Lung (tissue), 12 donors: ENCODE results near the gene NTRK3. TPM values are rescaled to one million over a fixed set of nuclear protein-coding genes. Genes with fewer than 3 reads are reported as not detected.

ENCODE experiments used
- ATAC-seq: fragments of 200-7000 bp; cut with Tn5 transposase; one replicate; pipeline ENCODE4 v1.9.1; 2020; ENCODE audit warnings: moderate number of reproducible peaks; ENCODE audit not compliant: insufficient read depth, low FRiP score
- DNase-seq, 3 donors: peaks; one replicate each; pipeline ENCODE4 v3.0.0-alpha.2; 2013 to 2017
- H3K27ac ChIP-seq, 2 donors: one replicate each; pipeline ENCODE4 v1.5.1; 2013; ENCODE audit warnings: mild to moderate bottlenecking in 2 of 2, moderate library complexity in 2 of 2, control low read depth in 1 of 2, inconsistent platforms in 1 of 2, low read depth in 1 of 2, low read length in 1 of 2
- H3K27me3 ChIP-seq, 3 donors: one replicate each; pipeline ENCODE4 v1.5.1; 2013; ENCODE audit warnings: low read length in 2 of 3; ENCODE audit not compliant: control insufficient read depth in 3 of 3, insufficient read depth in 3 of 3
- H3K36me3 ChIP-seq, 4 donors: one replicate each; pipeline ENCODE4 v1.5.1; 2013; ENCODE audit warnings: low read length in 4 of 4, mild to moderate bottlenecking in 1 of 4, moderate library complexity in 1 of 4; ENCODE audit not compliant: control insufficient read depth in 4 of 4, insufficient read depth in 4 of 4
- H3K4me1 ChIP-seq, 5 donors: one replicate each; pipeline ENCODE4 v1.5.1; 2013; ENCODE audit warnings: low read length in 5 of 5, mild to moderate bottlenecking in 2 of 5, moderate library complexity in 1 of 5; ENCODE audit not compliant: control insufficient read depth in 5 of 5, insufficient read depth in 5 of 5
- H3K4me3 ChIP-seq: one replicate; pipeline ENCODE4 v1.5.1; 2013; ENCODE audit warnings: mild to moderate bottlenecking, control low read depth, moderate library complexity
- H3K9ac ChIP-seq, 2 donors: one replicate each; pipeline ENCODE4 v1.5.1; 2013; ENCODE audit warnings: low read length in 2 of 2, control low read depth in 1 of 2; ENCODE audit not compliant: insufficient read depth in 1 of 2
- H3K9me3 ChIP-seq, 4 donors: one replicate each; pipeline ENCODE4 v1.5.1; 2013; ENCODE audit warnings: low read length in 3 of 4, mild to moderate bottlenecking in 1 of 4, moderate library complexity in 1 of 4; ENCODE audit not compliant: control insufficient read depth in 4 of 4, insufficient read depth in 3 of 4
- WGBS, 2 donors: extraction: QIAGEN DNeasy Blood & Tissue Kit; methylation state at CpG; one replicate each; pipeline ENCODE4 v1.1.7; 2013; 5-methylcytosine and 5-hydroxymethylcytosine counted together
- polyA plus RNA-seq, 2 donors: library from polyadenylated mRNA; stranded (reverse); fragments of 200-250 nt; gene quantifications; one replicate each; pipeline ENCODE4 v1.2.1, GENCODE V29; 2013
- total RNA-seq, 2 donors: library from RNA; depleted of rRNA in 1 of 2; stranded (reverse); fragments of >200 nt in 1 of 2; gene quantifications; one replicate each; pipeline ENCODE4 v1.2.1, GENCODE V29; 2014 to 2021
- TF ChIP-seq, protein P1 (sequence below): IDR thresholded peaks from 2 replicates; pipeline ENCODE4 v1.5.1; 2012; ENCODE audit warnings: mild to moderate bottlenecking; ENCODE audit errors: control extremely low read depth, extremely low read depth
- donor health status: control.
- donor health status: control.
- donor health status: Bipolar disorder and iron deficiency.
- donor health status: healthy.
- donor health status: DM: yes; HTN: yes; CAD: no.

NTRK3 gene
- total and polyA plus RNA-seq, 4 donors = 0.44 to 11.0 (median 4.2) TPM

DNA sequence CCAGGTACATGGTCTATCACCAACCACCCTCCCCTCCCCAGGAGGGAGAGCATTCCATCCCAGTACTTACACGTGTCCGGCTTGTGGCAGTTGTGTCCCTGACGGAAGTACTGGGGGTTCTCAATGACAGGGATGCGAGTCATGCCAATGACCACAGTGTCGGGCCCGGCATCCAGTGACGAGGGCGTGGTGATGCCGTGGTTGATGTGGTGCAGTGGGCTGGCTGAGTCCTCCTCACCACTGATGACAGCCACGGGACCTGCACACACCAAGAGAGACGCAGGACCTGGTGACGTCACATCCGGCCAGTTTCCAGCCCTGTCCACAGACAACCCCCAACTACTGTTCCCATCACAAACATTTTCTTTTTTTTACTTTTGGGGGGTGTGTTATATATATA, 223.8 kb downstream of the NTRK3 start:
- DNase-seq = no peak
- 91% methylated on average over 13 of the region's 13 CpGs for WGBS, 2 donors
- Histone ChIP-seq H3K4me1 (no peaks in the 10 kb centered on the region), H3K27me3 (peaks cover 0 to 4% (median 0%) of the 10 kb centered on the region in 3 donors), H3K36me3 (peaks cover 0 to 3% (median 0%) of the 10 kb centered on the region in 4 donors), H3K9me3 (no peaks in the 10 kb centered on the region), H3K27ac (no peak overlapping the region), H3K4me3 (no peak overlapping the region), H3K9ac (no peak overlapping the region)
- TF ChIP-seq, protein P1, sequence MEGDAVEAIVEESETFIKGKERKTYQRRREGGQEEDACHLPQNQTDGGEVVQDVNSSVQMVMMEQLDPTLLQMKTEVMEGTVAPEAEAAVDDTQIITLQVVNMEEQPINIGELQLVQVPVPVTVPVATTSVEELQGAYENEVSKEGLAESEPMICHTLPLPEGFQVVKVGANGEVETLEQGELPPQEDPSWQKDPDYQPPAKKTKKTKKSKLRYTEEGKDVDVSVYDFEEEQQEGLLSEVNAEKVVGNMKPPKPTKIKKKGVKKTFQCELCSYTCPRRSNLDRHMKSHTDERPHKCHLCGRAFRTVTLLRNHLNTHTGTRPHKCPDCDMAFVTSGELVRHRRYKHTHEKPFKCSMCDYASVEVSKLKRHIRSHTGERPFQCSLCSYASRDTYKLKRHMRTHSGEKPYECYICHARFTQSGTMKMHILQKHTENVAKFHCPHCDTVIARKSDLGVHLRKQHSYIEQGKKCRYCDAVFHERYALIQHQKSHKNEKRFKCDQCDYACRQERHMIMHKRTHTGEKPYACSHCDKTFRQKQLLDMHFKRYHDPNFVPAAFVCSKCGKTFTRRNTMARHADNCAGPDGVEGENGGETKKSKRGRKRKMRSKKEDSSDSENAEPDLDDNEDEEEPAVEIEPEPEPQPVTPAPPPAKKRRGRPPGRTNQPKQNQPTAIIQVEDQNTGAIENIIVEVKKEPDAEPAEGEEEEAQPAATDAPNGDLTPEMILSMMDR = no peak
- no peak for ATAC-seq

DNA sequence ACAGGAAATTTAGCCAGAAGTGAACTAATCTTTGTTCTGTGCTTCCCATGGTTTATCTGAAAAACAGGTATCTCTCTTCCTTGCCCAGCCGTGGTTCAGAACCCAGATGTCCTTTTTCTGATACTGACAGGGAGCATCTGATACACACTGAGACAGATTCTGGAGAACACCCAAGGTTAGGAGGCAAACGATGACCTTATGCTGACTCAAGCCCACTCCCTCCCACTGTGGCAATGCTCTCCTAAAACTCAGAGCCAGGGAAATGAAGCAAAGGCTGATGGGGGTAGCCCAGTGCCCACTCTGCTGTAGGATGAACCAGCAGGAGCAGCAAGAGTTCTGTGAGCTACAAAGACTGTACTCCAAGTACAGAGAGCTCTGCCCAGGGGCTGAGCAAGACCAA, 225.1 kb downstream of the NTRK3 start:
- no peak overlapping the region for H3K27ac ChIP-seq
- DNase-seq (no peak), ATAC-seq (no peak)
- 67 to 73% methylated on average over 2 of the region's 2 CpGs for WGBS, 2 donors
- no peak overlapping the region for H3K9ac ChIP-seq
- H3K27me3 ChIP-seq = peaks cover 0 to 4% (median 0%) of the 10 kb centered on the region in 3 donors
- no peaks in the 10 kb centered on the region for H3K4me1 ChIP-seq
- H3K4me3 ChIP-seq = no peak overlapping the region
- no peaks in the 10 kb centered on the region for H3K9me3 ChIP-seq
- TF ChIP-seq, protein P1 = no peak
- peaks cover 0 to 3% (median 0%) of the 10 kb centered on the region in 4 donors for H3K36me3 ChIP-seq

DNA sequence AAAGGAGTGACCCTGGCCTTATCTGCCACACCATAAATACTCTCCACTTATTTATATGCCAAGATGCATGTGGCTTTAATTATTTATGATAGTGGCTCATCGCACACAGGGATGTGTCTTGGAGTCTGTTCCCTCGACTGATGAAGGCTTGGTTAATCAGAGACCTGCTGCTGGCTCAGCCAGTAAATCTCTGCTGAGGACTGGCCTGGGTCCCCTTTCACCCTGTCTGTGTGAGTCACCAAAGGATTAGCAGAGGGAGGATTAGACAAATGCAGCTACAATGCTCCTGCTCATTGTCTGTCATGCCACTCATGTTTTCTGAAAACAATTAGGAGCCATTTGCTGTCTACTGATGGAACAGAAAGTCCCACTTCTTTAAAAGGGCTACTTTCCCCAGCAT, 226.8 kb downstream of the NTRK3 start:
- no peak for ATAC-seq
- no peaks in the 10 kb centered on the region for H3K27me3 ChIP-seq
- H3K9me3 ChIP-seq = no peaks in the 10 kb centered on the region
- H3K27ac ChIP-seq = no peak overlapping the region
- H3K9ac ChIP-seq = no peak overlapping the region
- no peaks in the 10 kb centered on the region for H3K4me1 ChIP-seq
- H3K36me3 ChIP-seq = peaks cover 0 to 3% (median 0%) of the 10 kb centered on the region in 4 donors
- 69 to 77% methylated on average over 2 of the region's 2 CpGs for WGBS, 2 donors
- TF ChIP-seq, protein P1 = no peak
- no peak overlapping the region for H3K4me3 ChIP-seq
- no peak for DNase-seq

DNA sequence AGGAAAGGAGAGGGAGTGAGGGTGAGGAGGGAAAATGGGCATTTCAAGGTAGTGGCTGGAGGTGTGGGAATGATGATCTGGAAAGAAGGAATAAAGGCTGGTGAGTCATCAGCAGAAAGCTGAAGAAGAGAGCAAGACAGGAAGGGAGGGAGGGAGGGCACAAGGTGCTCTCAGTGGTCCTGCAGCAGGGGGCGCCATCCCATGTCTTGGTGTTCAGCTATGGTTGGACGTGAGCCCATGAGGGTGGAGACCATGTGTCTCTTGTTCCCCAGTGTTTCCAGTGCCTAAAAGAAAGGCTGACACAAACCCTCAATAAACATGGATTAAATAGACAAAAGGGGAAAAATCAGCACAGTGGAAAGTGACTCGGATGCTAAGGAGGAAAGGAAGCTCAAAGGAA, 228.5 kb downstream of the NTRK3 start:
- H3K9ac ChIP-seq = no peak overlapping the region
- TF ChIP-seq, protein P1 = no peak
- H3K27ac ChIP-seq = no peak overlapping the region
- DNase-seq (peak; percentile 5 to 34 (median 27)), ATAC-seq (no peak)
- peaks cover 0 to 3% (median 0%) of the 10 kb centered on the region in 4 donors for H3K36me3 ChIP-seq
- no peaks in the 10 kb centered on the region for H3K27me3 ChIP-seq
- no peak overlapping the region for H3K4me3 ChIP-seq
- no peaks in the 10 kb centered on the region for H3K4me1 ChIP-seq
- H3K9me3 ChIP-seq = no peaks in the 10 kb centered on the region
- 79 to 86% methylated on average over 3 of the region's 3 CpGs for WGBS, 2 donors
